SK-N-SH (cell line): ENCODE data around the gene POC1B.

Experiments used
- EP300 ChIP-seq, 2 experiments: IDR thresholded peaks; 2 replicates each; pipeline versions ENCODE4 v1.4.0 to v1.6.1; 2012; ENCODE audit warnings: borderline replicate concordance in 1 of 2, low read depth in 1 of 2, low read length in 1 of 2
- EZH2phosphoT487 ChIP-seq: fragments of 200-600 bp; sonication (generic); IDR thresholded peaks from 2 replicates; pipeline ENCODE4 v1.6.1; 2017; ENCODE audit warnings: low read depth, mixed run types, mild to moderate bottlenecking, antibody characterized with exemption, moderate library complexity, borderline replicate concordance
- FOXJ3 ChIP-seq: sonication (generic); formaldehyde crosslinking; IDR thresholded peaks from 2 replicates; pipeline ENCODE4 v1.5.1; 2020; ENCODE audit warnings: mild to moderate bottlenecking, missing genetic modification reagents
- POLR2AphosphoS5 ChIP-seq: IDR thresholded peaks from 2 replicates; pipeline ENCODE4 v1.6.1; 2012; ENCODE audit warnings: low read depth, low read length
- RAD21 ChIP-seq: IDR thresholded peaks from 2 replicates; pipeline ENCODE4 v1.6.1; 2012; ENCODE audit warnings: mild to moderate bottlenecking, low read length
- RFX5 ChIP-seq: IDR thresholded peaks from 2 replicates; pipeline ENCODE4 v1.6.1; 2012; ENCODE audit warnings: mild to moderate bottlenecking, improper control_type of control experiment, low read length
- RXRA ChIP-seq: IDR thresholded peaks from 2 replicates; pipeline ENCODE4 v1.4.0; 2012; ENCODE audit warnings: low read depth, mild to moderate bottlenecking, borderline replicate concordance
- SIN3A ChIP-seq: IDR thresholded peaks from 2 replicates; pipeline ENCODE4 v1.6.1; 2012; ENCODE audit warnings: low read depth, mild to moderate bottlenecking, low read length, moderate library complexity, borderline replicate concordance
- SMC3 ChIP-seq: IDR thresholded peaks from 2 replicates; pipeline ENCODE4 v1.6.1; 2012; ENCODE audit warnings: low read depth, low read length, improper control_type of control experiment
- TAF1 ChIP-seq: IDR thresholded peaks from 2 replicates; pipeline ENCODE4 v1.6.1; 2012; ENCODE audit warnings: low read depth, mild to moderate bottlenecking, low read length, moderate library complexity, borderline replicate concordance
- TF ChIP-seq, protein P1 (sequence below): IDR thresholded peaks from 2 replicates; pipeline ENCODE4 v1.6.1; 2012; ENCODE audit warnings: mild to moderate bottlenecking, low read depth, low read length, moderate library complexity
- TF ChIP-seq, protein P2 (sequence below): fragments of 200-600 bp; sonication (generic); IDR thresholded peaks from 2 replicates; pipeline ENCODE4 v1.6.1; 2017; ENCODE audit warnings: antibody characterized with exemption, mild to moderate bottlenecking, moderate library complexity
- TF ChIP-seq, protein P3 (sequence below): IDR thresholded peaks from 2 replicates; pipeline ENCODE4 v1.4.0; 2012; ENCODE audit warnings: low read depth, borderline replicate concordance
- TF ChIP-seq, protein P4 (sequence below): IDR thresholded peaks from 2 replicates; pipeline ENCODE4 v1.4.0; 2012; ENCODE audit warnings: low read depth

DNA sequence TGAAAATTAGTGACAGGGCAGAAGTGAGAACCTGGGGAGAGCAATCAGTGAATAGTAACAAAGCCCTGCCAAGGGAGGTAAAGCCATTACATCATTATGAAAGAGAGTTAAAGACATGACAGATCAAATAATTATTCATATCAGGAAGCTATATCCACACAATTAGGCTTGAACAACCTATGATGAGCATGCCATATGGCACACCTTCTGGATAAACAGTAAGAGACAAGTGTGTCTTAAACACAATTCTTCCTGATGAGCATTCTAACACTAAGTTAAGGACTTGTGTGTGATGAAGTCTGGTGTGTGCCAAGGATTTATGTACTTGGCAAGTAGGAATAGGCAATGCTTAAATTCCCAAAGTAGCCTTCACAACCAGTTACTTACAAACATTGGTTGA is 77.3 kb downstream of the POC1B start:
- TF ChIP-seq, protein P1, sequence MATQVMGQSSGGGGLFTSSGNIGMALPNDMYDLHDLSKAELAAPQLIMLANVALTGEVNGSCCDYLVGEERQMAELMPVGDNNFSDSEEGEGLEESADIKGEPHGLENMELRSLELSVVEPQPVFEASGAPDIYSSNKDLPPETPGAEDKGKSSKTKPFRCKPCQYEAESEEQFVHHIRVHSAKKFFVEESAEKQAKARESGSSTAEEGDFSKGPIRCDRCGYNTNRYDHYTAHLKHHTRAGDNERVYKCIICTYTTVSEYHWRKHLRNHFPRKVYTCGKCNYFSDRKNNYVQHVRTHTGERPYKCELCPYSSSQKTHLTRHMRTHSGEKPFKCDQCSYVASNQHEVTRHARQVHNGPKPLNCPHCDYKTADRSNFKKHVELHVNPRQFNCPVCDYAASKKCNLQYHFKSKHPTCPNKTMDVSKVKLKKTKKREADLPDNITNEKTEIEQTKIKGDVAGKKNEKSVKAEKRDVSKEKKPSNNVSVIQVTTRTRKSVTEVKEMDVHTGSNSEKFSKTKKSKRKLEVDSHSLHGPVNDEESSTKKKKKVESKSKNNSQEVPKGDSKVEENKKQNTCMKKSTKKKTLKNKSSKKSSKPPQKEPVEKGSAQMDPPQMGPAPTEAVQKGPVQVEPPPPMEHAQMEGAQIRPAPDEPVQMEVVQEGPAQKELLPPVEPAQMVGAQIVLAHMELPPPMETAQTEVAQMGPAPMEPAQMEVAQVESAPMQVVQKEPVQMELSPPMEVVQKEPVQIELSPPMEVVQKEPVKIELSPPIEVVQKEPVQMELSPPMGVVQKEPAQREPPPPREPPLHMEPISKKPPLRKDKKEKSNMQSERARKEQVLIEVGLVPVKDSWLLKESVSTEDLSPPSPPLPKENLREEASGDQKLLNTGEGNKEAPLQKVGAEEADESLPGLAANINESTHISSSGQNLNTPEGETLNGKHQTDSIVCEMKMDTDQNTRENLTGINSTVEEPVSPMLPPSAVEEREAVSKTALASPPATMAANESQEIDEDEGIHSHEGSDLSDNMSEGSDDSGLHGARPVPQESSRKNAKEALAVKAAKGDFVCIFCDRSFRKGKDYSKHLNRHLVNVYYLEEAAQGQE: no peak
- TF ChIP-seq RXRA: no peak
- TF ChIP-seq, protein P2, sequence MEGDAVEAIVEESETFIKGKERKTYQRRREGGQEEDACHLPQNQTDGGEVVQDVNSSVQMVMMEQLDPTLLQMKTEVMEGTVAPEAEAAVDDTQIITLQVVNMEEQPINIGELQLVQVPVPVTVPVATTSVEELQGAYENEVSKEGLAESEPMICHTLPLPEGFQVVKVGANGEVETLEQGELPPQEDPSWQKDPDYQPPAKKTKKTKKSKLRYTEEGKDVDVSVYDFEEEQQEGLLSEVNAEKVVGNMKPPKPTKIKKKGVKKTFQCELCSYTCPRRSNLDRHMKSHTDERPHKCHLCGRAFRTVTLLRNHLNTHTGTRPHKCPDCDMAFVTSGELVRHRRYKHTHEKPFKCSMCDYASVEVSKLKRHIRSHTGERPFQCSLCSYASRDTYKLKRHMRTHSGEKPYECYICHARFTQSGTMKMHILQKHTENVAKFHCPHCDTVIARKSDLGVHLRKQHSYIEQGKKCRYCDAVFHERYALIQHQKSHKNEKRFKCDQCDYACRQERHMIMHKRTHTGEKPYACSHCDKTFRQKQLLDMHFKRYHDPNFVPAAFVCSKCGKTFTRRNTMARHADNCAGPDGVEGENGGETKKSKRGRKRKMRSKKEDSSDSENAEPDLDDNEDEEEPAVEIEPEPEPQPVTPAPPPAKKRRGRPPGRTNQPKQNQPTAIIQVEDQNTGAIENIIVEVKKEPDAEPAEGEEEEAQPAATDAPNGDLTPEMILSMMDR: no peak
- TF ChIP-seq RAD21: no peak
- no peak for TF ChIP-seq SIN3A
- TF ChIP-seq POLR2AphosphoS5: no peak
- TF ChIP-seq, protein P3, sequence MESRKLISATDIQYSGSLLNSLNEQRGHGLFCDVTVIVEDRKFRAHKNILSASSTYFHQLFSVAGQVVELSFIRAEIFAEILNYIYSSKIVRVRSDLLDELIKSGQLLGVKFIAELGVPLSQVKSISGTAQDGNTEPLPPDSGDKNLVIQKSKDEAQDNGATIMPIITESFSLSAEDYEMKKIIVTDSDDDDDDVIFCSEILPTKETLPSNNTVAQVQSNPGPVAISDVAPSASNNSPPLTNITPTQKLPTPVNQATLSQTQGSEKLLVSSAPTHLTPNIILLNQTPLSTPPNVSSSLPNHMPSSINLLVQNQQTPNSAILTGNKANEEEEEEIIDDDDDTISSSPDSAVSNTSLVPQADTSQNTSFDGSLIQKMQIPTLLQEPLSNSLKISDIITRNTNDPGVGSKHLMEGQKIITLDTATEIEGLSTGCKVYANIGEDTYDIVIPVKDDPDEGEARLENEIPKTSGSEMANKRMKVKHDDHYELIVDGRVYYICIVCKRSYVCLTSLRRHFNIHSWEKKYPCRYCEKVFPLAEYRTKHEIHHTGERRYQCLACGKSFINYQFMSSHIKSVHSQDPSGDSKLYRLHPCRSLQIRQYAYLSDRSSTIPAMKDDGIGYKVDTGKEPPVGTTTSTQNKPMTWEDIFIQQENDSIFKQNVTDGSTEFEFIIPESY: no peak
- no peak for TF ChIP-seq RFX5
- TF ChIP-seq EZH2phosphoT487: no peak
- TF ChIP-seq, protein P4, sequence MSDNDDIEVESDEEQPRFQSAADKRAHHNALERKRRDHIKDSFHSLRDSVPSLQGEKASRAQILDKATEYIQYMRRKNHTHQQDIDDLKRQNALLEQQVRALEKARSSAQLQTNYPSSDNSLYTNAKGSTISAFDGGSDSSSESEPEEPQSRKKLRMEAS: no peak
- no peak for TF ChIP-seq TAF1
- no peak for TF ChIP-seq EP300 (IDR thresholded peaks at IDR 0.05; ENCODE audit: borderline replicate concordance in 1 of 2, low read depth in 1 of 2, low read length in 1 of 2)
- TF ChIP-seq FOXJ3: no peak
- no peak for TF ChIP-seq SMC3
